ENCODE measurements around the gene DDAH1. TPM values are rescaled to one million over a fixed set of nuclear protein-coding genes. Genes with fewer than 3 reads are reported as not detected.

Gene DDAH1
- total RNA-seq, 1 donor from 2014 or later, result 50.9 TPM

GRCh38 chr1:85463731-85464496, 1.0 kb downstream of the DDAH1 start:
- peak overlapping the region; percentile 82 for H3K4me3 ChIP-seq (ENCODE audit: low read depth, low read length)
- DNase-seq (ENCODE audit: low read depth), result no peak
- TF ChIP-seq CTCF (conservative IDR thresholded peaks at IDR 0.05; ENCODE audit: low read depth, low read length), result no peak

DNA sequence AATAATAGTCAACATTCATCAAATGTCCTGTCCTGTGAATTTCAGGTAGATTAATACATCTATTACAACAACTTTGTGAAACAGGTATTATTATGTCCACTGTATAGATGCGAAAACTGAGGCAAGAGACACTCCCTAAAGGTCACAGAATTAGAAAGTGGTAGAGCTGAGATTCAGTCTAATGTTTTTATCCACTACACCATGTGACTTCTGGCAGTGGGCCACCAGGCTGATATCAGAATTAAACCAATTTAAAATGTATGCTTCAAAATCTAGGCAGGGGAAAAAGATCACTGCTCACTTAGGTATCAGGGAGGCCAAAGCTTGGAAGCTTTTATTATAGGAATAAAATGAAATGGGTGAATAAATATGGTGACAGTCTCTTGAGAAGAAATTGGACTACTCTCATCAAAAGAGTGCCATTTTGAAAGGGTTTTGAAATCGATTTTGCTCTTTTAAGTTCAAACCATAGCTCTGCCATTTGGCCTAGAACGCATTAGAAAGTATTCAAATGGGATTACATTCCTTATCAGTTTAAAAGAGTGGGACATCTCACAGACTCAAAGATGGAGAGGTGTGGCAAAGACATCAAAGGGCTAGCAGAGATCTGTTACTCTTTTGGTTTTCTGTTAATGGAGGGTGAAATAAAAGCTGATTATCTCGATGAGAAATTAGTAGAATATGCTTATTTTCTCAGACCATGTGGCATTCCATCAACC, 1.9 kb downstream of the DDAH1 start:
- no peak for TF ChIP-seq CTCF (conservative IDR thresholded peaks at IDR 0.05; ENCODE audit: low read depth, low read length)
- peak overlapping the region; percentile 82 for H3K4me3 ChIP-seq (ENCODE audit: low read depth, low read length)
- no peak for DNase-seq (ENCODE audit: low read depth)

- H3K4me3 ChIP-seq (ENCODE audit: low read depth, low read length), result no peak overlapping the region
- no peak for DNase-seq (ENCODE audit: low read depth)
- no peak for TF ChIP-seq CTCF (conservative IDR thresholded peaks at IDR 0.05; ENCODE audit: low read depth, low read length)
Measured at GRCh38 chr1:85461216-85461918, 3.6 kb downstream of the DDAH1 start.

- H3K4me3 ChIP-seq (ENCODE audit: low read depth, low read length), result no peak overlapping the region
- DNase-seq (ENCODE audit: low read depth), result no peak
- TF ChIP-seq CTCF (conservative IDR thresholded peaks at IDR 0.05; ENCODE audit: low read depth, low read length), result no peak
Measured at GRCh38 chr1:85460555-85461088, 4.3 kb downstream of the DDAH1 start.

DNA sequence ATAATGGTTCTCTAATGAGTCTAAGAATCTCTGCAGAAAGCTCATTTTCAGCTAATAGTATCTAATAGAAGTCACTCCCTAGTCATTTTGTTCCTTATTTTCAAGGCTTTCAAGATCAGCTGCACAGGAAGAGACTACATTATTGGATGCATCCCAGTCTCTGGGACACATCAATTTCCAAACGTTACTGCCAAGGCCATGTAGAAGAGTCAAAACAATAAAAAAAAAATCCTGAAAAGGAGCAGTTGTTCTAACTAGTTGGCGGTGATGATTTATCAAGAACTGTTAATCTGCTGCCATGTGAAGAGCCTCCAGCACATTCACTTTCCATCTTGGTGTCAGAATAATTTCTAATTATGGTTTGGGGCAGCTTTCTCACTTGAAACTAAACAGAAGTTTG, 5.7 kb downstream of the DDAH1 start:
- DNase-seq (ENCODE audit: low read depth), result no peak
- TF ChIP-seq CTCF (conservative IDR thresholded peaks at IDR 0.05; ENCODE audit: low read depth, low read length), result no peak
- H3K4me3 ChIP-seq (ENCODE audit: low read depth, low read length), result no peak overlapping the region

GRCh38 chr1:85454214-85454613, 10.7 kb downstream of the DDAH1 start:
- no peak overlapping the region for H3K4me3 ChIP-seq (ENCODE audit: low read depth, low read length)
- no peak for TF ChIP-seq CTCF (conservative IDR thresholded peaks at IDR 0.05; ENCODE audit: low read depth, low read length)
- no peak for DNase-seq (ENCODE audit: low read depth)
